IPS DF 4.7 (cell line): ENCODE data around the gene ANKS1A.
"Not testable (repeated sequence)": the region's sequence is repeated elsewhere in the genome, so short reads cannot be mapped to it uniquely, and the experiment has no call there.

Experiments used
- DNase-seq: peaks from one replicate; pipeline ENCODE4 v3.0.0-alpha.2; 2013; ENCODE audit warnings: low spot score; ENCODE audit errors: extremely low read depth

Gene ANKS1A

GRCh38 chr6:34990971-34991560 lies 102.0 kb downstream of the ANKS1A start:
- no peak for DNase-seq

GRCh38 chr6:34992376-34992775 lies 103.3 kb downstream of the ANKS1A start:
- DNase-seq, result no peak

GRCh38 chr6:34993213-34993612 lies 104.2 kb downstream of the ANKS1A start:
- DNase-seq, result no peak

- no peak for DNase-seq
Observed at GRCh38 chr6:34994693-34995092, 105.6 kb downstream of the ANKS1A start.

- DNase-seq, result not testable (repeated sequence)
Observed at GRCh38 chr6:34998417-34998816, 109.4 kb downstream of the ANKS1A start.

- DNase-seq, result not testable (repeated sequence)
Observed at GRCh38 chr6:34999153-34999552, 110.1 kb downstream of the ANKS1A start.

- DNase-seq, result not testable (repeated sequence)
Observed at GRCh38 chr6:34999962-35000361, 110.9 kb downstream of the ANKS1A start.

- DNase-seq, result not testable (repeated sequence)
Observed at GRCh38 chr6:35001349-35001748, 112.3 kb downstream of the ANKS1A start.

GRCh38 chr6:35003886-35004530 lies 115.0 kb downstream of the ANKS1A start:
- not testable (repeated sequence) for DNase-seq

GRCh38 chr6:35007016-35007415 lies 118.0 kb downstream of the ANKS1A start:
- no peak for DNase-seq

GRCh38 chr6:35008858-35009257 lies 119.8 kb downstream of the ANKS1A start:
- no peak for DNase-seq

- no peak for DNase-seq
Observed at GRCh38 chr6:35011096-35012041, 122.3 kb downstream of the ANKS1A start.

- DNase-seq, result no peak
Observed at GRCh38 chr6:35013701-35014100, 124.6 kb downstream of the ANKS1A start.

GRCh38 chr6:35014341-35014740 lies 125.3 kb downstream of the ANKS1A start:
- DNase-seq, result no peak

- no peak for DNase-seq
Observed at GRCh38 chr6:35014786-35015185, 125.7 kb downstream of the ANKS1A start.

- no peak for DNase-seq
Observed at GRCh38 chr6:35015476-35015875, 126.4 kb downstream of the ANKS1A start.

- DNase-seq, result no peak
Observed at GRCh38 chr6:35015996-35016395, 126.9 kb downstream of the ANKS1A start.

- no peak for DNase-seq
Observed at GRCh38 chr6:35016502-35017321, 127.7 kb downstream of the ANKS1A start.

GRCh38 chr6:35017411-35018181 lies 128.5 kb downstream of the ANKS1A start:
- no peak for DNase-seq

GRCh38 chr6:35018182-35018519 lies 129.1 kb downstream of the ANKS1A start:
- DNase-seq, result no peak

- no peak for DNase-seq
Observed at GRCh38 chr6:35018746-35019145, 129.7 kb downstream of the ANKS1A start.
